Kidney (tissue), 2 donors: Measurements from ENCODE around the gene BRDT. TPM values are rescaled to one million over a fixed set of nuclear protein-coding genes. Genes with fewer than 3 reads are reported as not detected.

Experiments used
- polyA plus RNA-seq: library from polyadenylated mRNA; stranded (reverse); fragments of 350-450 nt; fragmentation: Illumina TruSeq; extraction: RNeasy Lipid Tissue Mini Kit (QIAGEN cat#74804); gene quantifications from one replicate; pipeline ENCODE4 v1.2.3, GENCODE V29; 2014; ENCODE audit warnings: low read depth, low replicate concordance; ENCODE audit not compliant: insufficient read depth
- total RNA-seq: library from RNA; stranded (reverse); fragmentation: NEBNext Ultra II Directional; extraction: Animal tissue kit (Norgen Biotek cat#: 25700); gene quantifications from one replicate; pipeline ENCODE4 v1.2.1, GENCODE V29; 2021
- donor health status: DM: yes; HTN: yes; CAD: no.

The BRDT gene
- total and polyA plus RNA-seq, 2 donors from 2014 or later = not detected

Other genes starting within 250 kb of the BRDT start
- gene TGFBR3, start 63.2 kb upstream of the BRDT start, total RNA-seq = 57.9 TPM
- 15.8 TPM for gene TGFBR3, start 63.2 kb upstream of the BRDT start, polyA plus RNA-seq
- gene EPHX4, start 80.6 kb downstream of the BRDT start, total RNA-seq = 1.2 TPM
- 1.4 TPM for gene EPHX4, start 80.6 kb downstream of the BRDT start, polyA plus RNA-seq
- not detected for gene SETSIP, start 126.0 kb downstream of the BRDT start, total RNA-seq
- gene SETSIP, start 126.0 kb downstream of the BRDT start, polyA plus RNA-seq = not detected
- 5.8 TPM for gene BTBD8, start 130.9 kb downstream of the BRDT start, total RNA-seq
- 0.99 TPM for gene BTBD8, start 130.9 kb downstream of the BRDT start, polyA plus RNA-seq